ENCODE data around the gene EHF.

Gene EHF

GRCh38 chr11:34647532-34647931 lies 26.6 kb downstream of the EHF start:
- DNase-seq = no peak

GRCh38 chr11:34648036-34648435 lies 27.1 kb downstream of the EHF start:
- DNase-seq = no peak

- DNase-seq = no peak
These were observed 28.7 kb downstream of the EHF start for GRCh38 chr11:34649597-34649996.

GRCh38 chr11:34650528-34650927 lies 29.6 kb downstream of the EHF start:
- DNase-seq = no peak

GRCh38 chr11:34651551-34651950 lies 30.7 kb downstream of the EHF start:
- DNase-seq = no peak

- no peak for DNase-seq
These were observed 31.5 kb downstream of the EHF start for GRCh38 chr11:34652191-34652973.

GRCh38 chr11:34653031-34653430 lies 32.1 kb downstream of the EHF start:
- no peak for DNase-seq

- DNase-seq = no peak
These were observed 33.1 kb downstream of the EHF start for GRCh38 chr11:34653851-34654482.

- no peak for DNase-seq
These were observed 33.8 kb downstream of the EHF start for GRCh38 chr11:34654483-34655334.

- DNase-seq = no peak
These were observed 34.6 kb downstream of the EHF start for GRCh38 chr11:34655335-34656008.

- DNase-seq = no peak
These were observed 35.3 kb downstream of the EHF start for GRCh38 chr11:34656062-34656720.

- DNase-seq = no peak
These were observed 37.5 kb downstream of the EHF start for GRCh38 chr11:34658071-34659015.

GRCh38 chr11:34659096-34659733 lies 38.3 kb downstream of the EHF start:
- DNase-seq = no peak

GRCh38 chr11:34665077-34665835 lies 44.4 kb downstream of the EHF start:
- DNase-seq = no peak

GRCh38 chr11:34667810-34668582 lies 47.1 kb downstream of the EHF start:
- no peak for DNase-seq

GRCh38 chr11:34668583-34669053 lies 47.7 kb downstream of the EHF start:
- DNase-seq = no peak

GRCh38 chr11:34669458-34669857 lies 48.6 kb downstream of the EHF start:
- no peak for DNase-seq

- DNase-seq = no peak
These were observed 50.2 kb downstream of the EHF start for GRCh38 chr11:34671117-34671516.

- DNase-seq = no peak
These were observed 51.1 kb downstream of the EHF start for GRCh38 chr11:34671946-34672345.
